Amniotic stem cell (primary cell): Measurements from ENCODE around the gene ARID2.

ENCODE experiments used
- DNase-seq: peaks from one replicate; lab custom pipeline; 2025; lab: John Stamatoyannopoulos, UW

Gene ARID2

DNA sequence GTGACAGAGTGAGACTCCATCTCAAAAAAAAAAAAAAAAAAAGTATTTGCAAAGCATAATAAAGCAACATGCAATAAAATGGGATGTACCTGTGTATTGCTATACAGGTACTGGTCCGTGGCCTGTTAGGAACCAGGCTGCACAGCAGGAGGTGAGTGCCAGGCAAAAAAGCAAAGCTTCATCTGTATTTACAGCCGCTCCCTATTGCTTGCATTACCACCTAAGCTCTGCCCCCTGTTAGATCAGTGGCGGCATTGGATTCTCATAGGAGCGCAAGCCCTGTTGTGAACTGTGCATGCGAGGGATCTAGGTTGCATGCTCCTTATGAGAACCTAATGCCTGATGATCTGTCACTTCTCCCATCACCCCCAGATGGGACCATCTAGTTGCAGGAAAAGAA, 147.6 kb downstream of the ARID2 start:
- DNase-seq = no peak

DNA sequence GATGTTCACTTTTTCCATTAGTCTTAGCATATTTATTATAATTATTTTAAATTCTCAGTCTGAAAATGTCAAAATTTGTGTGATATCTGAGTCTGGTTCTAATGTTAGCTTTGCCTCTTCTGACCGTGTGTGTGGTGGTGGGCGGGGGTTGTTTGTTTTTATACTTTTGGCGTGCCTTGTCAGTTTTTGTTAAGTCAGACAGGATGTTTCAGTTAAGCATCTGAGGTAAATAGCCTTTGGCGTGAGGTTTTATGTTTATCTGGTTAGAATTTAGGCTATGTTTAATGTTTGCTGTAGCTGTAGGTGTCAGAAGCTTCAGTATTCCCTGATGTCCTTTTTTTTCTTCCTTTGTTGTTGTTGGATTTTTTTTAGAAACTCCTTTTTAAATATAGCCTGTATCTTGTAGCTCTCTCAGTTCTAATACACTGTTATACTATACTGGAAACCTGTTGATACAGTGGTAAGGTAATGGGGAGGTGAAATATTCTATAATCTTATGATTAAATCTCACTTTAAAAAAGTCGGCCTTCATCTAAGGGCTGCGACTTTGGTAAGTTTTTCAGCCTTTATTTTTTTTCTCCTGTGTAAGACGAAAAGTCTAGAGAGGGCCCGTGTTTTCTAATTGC, 149.2 kb downstream of the ARID2 start:
- no peak for DNase-seq

DNA sequence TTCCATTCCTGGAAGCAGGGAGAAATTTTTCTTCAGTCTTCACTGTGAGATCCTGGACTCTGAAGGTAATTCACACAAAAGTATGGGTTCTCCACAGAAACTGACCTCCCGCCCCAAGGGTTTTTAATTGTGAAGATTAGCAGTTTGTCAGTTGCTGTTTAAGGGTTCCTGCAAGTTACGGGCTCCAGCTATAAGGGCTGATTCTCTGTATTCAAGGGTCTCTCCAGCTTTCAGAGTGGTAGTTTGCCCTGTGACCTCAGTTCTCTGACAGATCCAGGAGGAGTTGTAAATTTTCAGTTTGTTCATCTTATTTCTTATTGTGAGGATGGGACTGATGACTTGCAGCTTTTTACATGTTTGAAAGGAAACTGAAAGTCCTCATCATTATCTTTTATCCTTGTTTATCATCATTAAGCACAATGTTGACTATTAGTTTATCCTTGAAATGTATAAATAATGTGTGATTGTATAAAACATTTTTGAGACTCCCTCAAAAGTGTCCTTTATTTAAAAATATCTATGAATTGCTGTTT, 149.9 kb downstream of the ARID2 start:
- DNase-seq = no peak

DNA sequence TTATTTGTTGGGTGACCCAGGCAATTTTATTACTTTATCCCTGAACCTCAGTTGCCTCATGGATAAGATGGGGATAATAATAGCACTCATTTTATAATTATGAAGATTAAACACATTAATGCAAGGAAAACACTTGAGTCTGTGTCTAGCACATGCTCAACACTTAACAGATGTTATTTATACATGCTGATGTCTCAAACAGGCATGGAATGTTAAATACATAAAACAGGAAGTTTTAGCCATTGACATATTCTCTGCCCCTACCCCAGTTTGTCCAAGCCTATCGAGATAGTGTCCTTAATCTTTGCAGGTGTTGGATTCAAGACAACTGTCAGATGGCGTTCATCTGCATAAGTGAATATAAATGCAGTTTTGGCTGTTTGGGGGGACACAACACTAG, 151.0 kb downstream of the ARID2 start:
- no peak for DNase-seq

DNA sequence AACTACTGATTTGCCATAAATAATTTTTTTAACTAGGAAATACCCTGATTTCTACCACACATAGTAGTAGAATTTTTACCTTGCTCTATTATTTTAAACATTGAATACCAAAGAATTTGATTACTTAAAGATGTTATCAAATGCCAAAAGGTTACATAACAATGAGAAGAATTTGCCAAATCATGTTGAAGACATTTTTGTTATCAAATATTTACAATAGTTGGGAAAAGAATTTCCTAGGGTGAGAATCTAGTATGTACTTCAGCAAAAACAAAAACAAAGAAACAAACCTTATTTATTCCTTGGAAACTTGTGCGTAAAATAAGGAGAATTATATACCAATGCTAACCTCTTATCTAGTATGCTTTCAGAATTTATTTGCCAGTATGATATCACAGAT, 153.7 kb downstream of the ARID2 start:
- DNase-seq = no peak

DNA sequence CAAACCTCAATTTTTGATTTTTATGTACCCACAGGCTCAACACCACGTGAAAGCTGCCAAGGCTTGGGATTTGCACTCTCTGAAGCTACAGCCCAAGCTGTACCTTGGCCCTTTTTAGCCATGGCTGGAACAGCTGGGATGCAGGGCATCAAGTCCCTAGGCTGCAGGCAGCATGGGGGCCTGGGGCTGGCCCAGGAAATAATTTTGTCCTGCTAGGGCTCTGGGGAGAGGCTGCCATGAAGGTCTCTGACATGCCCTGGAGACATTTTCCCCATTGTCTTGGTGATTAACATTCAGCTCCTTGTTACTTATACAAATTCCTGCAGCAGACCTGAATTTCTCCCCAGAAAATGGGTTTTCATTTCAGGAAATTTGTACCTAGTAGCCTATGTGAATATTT, 157.2 kb downstream of the ARID2 start:
- DNase-seq = no peak

DNA sequence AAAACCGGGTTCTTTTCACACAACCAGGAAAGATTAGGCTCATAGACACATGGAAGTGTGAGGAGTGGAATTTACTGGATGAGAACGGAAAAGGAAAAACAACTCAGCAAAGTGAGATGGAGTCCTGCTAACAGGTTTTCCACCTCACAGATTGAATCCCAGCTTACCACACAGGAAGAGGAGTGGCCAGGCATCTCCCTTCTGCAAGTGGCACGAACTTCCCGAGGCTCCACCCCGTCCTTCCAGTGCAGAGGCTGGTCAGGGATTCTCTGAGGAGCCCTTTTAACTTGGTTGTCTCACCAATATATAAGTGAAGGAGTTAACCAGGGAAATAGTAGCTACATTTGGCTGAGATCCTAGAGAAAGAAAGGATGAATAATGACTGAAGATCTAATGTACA, 158.0 kb downstream of the ARID2 start:
- DNase-seq = no peak

DNA sequence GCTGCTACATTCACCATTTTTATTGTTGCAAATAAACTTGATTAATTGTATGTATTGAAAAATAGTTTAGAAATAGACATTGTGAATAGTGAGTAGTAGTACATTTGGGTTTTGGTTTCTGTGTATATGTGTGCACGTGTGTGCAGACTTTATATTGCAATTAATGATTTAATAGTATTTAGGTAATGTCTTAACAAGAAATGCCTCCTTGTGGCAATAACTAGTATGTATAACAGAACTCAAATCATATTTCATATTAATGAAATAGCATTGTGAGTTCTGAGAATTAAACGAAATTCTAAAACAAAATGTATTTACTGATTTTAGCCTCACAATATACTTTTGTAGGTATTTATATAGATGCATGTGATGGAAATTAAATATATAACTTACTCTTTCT, 160.8 kb downstream of the ARID2 start:
- no peak for DNase-seq

DNA sequence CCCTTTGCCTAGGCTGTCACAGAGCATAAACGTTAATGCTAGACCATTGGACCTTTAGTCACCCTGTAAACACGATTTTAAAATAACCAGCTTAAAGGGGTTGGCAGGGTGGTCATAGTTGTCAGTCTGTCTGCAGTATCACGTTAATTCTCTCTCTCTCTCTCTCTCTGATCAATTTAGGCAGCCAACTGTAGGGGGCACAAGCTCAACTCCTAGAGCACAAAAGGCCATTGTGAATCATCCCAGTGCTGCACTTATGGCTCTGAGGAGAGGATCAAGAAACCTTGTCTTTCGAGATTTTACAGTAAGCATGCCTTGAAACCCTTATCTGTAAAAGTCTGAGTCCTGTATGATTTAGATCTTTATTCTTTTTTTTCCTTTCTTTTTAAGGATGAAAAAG, 163.7 kb downstream of the ARID2 start:
- DNase-seq = no peak

DNA sequence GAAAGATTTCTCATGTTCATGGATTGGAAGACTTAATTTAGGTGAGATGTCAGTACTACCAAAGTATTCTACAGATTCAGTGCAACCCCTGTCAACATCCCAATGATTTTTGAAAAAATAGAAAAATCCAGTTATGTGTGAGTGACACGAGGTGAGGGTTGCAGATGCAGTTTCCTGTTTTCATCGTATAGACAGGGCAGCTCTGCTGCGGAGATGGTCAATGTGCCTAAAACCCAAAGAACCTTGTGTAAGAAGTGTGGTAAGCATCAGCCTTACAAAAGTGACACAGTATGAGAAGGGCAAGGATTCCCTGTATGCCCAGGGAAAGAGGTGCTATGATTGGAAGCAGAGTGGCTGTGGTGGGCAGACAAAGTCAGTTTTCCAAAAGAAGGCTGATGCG, 166.5 kb downstream of the ARID2 start:
- DNase-seq = no peak

DNA sequence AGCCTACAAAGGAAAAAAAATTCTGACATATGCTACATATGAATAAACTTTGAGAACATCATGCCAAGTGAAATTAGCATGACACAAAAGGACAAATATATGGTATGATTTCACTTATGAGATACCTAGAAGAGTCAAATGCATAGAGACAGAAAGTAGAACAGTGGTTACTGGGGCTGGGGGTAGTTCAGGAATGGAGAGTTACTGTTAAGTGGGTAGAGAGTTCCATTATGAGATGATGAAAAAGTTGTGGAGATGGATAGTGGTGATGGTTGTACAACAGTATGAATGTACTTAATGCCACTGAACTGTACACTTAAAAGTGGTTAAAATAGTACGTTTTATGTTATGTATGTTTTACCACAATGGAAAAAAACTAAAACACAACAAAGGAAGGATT, 168.6 kb downstream of the ARID2 start:
- DNase-seq = no peak

DNA sequence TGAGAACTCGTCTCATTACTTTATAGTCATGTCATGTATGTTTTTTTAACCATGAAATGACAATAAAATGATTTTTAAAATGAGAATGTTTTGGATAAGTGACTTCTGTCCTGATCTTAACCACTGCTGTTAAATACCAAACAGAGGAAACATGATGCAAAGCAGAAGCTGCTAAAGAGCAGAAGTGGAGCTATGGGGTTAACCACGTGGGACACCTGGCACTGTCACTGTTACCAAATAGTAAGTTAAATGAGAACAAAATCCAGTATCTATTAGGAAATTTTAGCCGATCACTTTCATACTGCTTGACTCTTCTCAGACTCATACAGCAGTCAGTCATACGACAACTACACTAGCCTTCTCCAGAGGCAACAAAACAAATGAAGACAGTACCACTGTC, 178.4 kb downstream of the ARID2 start:
- DNase-seq = no peak

DNA sequence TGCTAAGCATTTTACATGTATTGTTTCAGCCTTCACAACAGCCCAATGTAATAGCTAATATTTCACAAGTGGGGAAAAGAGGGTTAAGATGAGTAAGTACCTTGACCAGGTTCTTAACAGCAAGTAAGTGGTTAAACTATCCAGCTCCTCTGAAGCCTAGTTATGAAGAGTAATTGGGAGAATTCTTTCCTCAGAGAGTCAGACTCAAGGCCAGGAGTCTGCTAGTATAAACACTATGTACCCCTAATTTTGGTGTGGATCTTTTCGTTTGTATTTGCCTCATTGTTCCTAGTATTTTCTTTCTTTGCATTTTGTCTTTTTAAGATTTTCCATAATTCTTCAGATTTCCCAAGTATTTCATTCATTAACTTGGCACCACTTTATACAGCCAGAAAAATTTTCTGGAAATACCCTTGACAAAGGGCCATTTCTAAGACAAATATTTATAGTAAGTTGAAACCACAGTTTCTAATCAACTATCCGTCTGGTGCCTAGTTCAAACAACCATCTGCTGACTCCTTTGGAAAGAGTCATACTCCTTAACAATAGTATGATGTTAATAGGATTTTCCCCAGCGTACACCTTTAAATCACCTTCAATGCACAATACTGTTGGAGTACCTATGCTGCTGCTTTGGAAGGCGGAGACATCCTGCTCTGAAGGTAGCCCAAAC, 179.7 kb downstream of the ARID2 start:
- DNase-seq = no peak

DNA sequence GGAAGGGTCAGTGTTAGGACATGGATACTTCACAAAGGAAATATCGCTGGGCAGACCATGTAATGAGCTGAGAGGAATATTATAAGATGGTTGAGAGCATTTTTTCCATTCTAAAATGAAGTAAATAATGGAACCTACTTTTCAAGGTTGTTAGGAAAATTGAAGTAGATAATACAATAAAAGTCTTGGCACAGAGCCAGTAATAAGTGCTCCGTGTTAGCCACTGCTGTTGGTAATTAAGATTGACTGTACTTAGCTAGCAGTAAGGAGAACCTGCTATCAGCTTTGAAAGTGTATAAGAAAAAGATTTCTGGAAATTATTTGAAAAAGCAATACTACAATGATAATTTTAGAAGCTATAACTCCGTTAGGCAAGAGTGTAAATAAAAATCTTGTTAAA, 183.3 kb downstream of the ARID2 start:
- no peak for DNase-seq

DNA sequence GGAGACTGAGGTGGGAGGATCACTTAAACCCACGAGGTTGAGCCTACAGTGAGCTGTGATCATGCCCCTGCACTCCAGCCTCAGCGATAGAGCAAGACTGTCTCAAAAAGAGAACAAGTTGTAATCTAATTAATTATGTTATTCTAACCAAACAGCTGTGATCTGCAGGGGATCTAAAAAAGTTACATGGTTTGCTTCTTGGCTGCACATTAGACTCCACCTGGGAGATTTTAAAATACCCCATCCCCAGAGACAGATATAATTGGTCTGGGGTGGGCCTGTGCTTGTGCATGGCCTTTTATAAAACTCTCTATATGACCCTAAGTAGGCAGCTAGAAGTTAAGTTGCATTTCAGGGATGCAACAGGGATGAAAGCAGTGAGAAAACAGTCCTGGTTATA, 184.1 kb downstream of the ARID2 start:
- no peak for DNase-seq

DNA sequence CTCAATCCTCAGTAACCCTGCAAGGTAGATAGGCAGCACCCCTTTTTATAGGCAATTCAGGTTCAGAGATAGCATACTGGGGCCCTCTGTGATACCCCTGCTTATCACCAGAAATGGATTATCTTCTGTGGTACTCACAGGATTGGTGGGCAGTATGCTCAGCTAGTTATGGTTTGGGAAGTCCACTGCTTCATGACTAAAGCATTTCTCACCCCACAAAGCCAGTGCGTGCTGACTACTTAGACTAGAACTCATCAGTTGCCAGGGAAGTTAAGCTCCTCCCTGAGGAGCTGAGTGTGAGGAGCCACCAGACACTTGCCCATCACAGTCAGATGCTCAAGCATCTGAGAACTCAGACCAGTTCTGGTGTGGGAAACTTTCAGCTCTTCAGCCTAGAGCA, 184.6 kb downstream of the ARID2 start:
- peak; percentile 62 for DNase-seq

DNA sequence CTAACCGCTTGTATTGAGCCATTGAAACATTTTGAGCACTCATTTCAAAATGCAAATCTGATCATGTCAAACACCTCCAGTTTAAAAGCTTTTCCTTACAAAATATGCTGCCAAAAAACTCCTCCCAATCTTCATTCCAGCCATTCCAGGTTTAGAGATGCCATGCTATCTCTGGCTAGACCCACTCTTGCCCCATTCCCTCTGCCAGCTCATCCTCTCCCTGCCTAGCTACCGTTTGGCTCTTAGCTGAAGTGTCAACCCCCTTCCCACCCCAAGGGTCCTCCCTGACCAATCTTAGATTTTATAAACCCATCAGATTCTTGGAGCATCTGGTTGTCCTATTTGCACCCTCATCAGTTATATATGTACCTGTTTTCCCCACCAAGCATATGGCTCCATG, 185.9 kb downstream of the ARID2 start:
- DNase-seq = no peak

DNA sequence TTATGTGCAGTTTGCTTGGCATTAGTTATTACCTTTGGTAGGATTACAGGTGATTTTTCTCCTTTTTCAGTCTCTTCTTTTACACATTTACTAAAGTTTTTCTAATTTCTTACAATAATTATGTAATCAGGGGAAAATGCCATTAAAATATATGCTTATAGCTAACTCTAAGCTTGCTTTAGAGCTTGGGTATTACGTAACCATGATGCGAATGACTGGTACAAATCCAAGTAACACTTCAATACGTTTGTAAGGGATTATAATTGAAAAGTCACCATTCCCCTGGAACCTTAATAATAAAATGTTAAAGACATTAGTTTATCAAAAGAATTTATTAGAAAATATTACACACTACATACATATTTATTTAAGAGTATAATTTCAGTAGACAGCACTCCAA, 189.3 kb downstream of the ARID2 start:
- DNase-seq = no peak

DNA sequence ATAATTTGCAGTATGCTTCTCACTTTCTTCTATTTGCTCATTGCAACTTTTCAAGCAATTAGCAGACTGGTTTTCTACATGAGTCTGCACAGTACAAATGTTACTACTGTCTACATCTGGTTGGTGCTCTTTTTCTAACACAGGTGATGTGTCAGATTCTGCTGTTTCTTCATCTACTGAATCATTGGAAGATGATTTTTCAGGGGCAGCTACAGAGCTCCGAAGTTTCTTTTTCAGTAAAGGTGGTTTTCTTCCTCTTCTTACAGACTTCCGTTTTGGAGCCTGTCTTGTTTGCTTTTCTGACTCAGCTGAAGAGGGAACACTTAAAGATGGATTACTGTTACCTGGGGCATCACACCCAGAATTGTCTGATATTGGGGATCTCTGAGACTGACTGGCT, 198.8 kb downstream of the ARID2 start:
- DNase-seq = no peak

DNA sequence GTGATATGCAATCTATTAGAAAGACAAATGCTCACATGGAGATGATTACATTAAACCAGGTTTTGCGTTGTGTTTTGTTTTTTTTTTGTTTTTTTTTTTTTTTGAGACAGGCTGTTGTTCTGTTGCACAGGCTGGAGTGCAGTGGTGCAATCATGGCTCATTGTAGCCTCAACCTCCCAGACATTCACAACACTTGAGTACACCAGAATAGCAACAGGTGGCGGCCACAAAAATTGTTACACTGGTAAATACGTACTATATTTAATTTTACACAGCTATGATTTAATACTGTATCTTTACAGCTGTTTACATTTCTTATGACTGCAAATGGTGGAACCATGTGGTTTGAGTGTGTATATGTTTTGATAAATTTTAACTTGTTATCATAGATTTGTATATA, 200.9 kb downstream of the ARID2 start:
- DNase-seq = no peak

DNA sequence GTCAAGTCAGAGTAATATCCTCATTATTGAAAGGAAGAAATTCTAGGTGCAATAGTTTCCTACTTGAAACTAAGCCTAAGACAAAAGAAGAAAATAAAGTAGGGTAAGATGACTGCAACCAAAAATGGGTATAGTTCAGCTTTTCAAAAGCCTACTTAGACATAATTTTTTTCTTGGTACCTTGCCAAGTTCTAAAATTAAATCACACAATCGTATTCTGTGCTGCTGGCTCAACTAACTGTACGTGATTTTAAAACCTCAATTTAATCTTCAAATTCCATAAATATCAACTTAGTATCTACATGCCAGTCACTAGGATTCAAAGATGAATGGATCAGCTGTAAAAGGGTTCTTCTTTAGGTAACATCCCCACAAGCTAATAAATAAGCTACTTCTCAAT, 204.0 kb downstream of the ARID2 start:
- DNase-seq = no peak

DNA sequence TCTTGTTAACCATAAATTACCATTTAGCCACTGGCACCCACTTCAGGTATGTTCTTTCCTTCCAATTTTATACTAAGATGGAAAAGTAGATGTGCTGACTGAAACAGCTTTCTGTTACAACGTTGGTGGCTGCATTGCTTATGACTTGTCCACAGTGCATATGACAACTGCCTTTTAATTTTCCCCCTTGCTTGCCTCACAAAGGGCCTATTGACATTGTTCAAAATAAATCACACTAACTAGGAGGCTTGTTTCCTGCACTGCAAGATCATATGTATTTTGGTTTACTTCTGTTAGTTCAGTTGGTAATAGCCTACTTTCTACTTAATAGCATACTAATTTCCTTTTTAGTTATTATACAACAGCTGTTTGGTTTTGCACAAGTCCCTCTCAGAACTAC, 205.4 kb downstream of the ARID2 start:
- DNase-seq = no peak

DNA sequence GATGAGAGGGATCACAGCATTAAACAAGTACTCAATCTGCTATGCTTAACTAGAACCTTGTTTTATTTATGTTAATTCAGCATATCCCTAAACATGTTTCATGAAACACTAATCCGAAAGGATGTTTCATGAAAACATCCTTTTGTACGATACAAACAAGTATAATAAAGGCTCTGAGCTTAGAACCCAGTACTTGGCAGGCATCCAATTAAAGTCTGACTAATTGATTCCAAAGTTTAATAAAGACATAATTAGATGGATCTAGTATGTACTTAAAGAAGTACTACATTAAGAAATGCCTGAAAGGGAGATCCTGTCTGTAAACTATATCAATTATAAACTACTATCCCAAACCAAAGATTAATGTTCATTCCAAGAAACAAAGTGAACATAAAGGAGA, 209.1 kb downstream of the ARID2 start:
- DNase-seq = no peak

DNA sequence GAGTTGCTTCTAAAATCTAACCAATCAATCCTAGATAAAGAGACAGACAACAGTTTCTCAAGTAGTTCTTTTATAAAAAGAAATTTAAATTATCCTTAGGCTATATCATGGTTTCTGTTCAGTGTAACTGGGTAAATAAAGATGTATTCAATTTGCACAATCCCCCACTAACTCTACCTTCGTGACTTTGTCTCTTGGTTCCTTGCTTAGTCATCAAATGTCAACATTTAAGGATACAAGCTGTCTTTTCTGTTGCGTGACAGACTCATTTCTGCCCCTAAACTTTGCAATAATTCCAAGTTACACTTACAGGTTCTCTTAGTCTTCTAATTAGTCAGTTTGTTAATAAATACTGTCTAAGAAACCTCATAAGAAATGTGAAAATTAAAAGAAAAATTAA, 210.3 kb downstream of the ARID2 start:
- DNase-seq = no peak
